Suprapubic skin (tissue), 4 donors: ENCODE measurements around the gene KHDRBS2. TPM values are rescaled to one million over a fixed set of nuclear protein-coding genes. Genes with fewer than 3 reads are reported as not detected.

ENCODE experiments used
- DNase-seq, 2 donors: peaks; one replicate each; pipeline ENCODE4 v3.0.0-alpha.2; 2019; ENCODE audit warnings: low spot score in 2 of 2
- H3K27ac ChIP-seq: fragments of 200-600 bp; sonication (generic); one replicate; pipeline ENCODE4 v1.5.1; 2019
- H3K27me3 ChIP-seq: fragments of 200-600 bp; sonication (generic); one replicate; pipeline ENCODE4 v1.5.1; 2019
- H3K36me3 ChIP-seq: fragments of 200-600 bp; sonication (generic); one replicate; pipeline ENCODE4 v1.5.1; 2019
- H3K4me1 ChIP-seq: fragments of 200-600 bp; sonication (generic); one replicate; pipeline ENCODE4 v1.5.1; 2019
- H3K4me3 ChIP-seq: fragments of 200-600 bp; sonication (generic); one replicate; pipeline ENCODE4 v1.5.1; 2019; ENCODE audit warnings: mild to moderate bottlenecking
- H3K9me3 ChIP-seq: fragments of 200-600 bp; sonication (generic); one replicate; pipeline ENCODE4 v1.5.1; 2019
- CTCF ChIP-seq, 2 donors: fragments of 200-600 bp in 1 of 2; fragments of 450-650 bp in 1 of 2; sonication (generic) in 1 of 2; IDR thresholded peaks; one replicate each; pipeline ENCODE4 v1.5.1; 2016 to 2019; ENCODE audit warnings: antibody characterized with exemption in 2 of 2, mild to moderate bottlenecking in 1 of 2, moderate library complexity in 1 of 2
- EP300 ChIP-seq: sonication (generic); formaldehyde crosslinking; IDR thresholded peaks from one replicate; pipeline ENCODE4 v1.6.1; 2017; ENCODE audit warnings: antibody characterized with exemption
- POLR2A ChIP-seq, 2 donors: fragments of 450-650 bp; IDR thresholded peaks; one replicate each; pipeline ENCODE4 v1.6.1; 2017; ENCODE audit warnings: antibody characterized with exemption in 2 of 2, mild to moderate bottlenecking in 2 of 2, moderate library complexity in 2 of 2
- POLR2AphosphoS5 ChIP-seq, 3 donors: sonication (generic); formaldehyde crosslinking; IDR thresholded peaks; one replicate each; pipeline ENCODE4 v1.6.1; 2017; ENCODE audit warnings: antibody characterized with exemption in 3 of 3
- WGBS: methylation state at CpG from one replicate; pipeline ENCODE4 v1.1.5; 2018; 5-methylcytosine and 5-hydroxymethylcytosine counted together
- total RNA-seq, 4 donors: library from RNA; depleted of rRNA; stranded (reverse); fragments of >200 nt; gene quantifications; one replicate each; pipeline ENCODE4 v1.1.0, GENCODE V29; 2016

KHDRBS2 gene
- total RNA-seq, 4 donors from 2014 or later = not detected

GRCh38 chr6:61887423-61887822 lies 398.6 kb downstream of the KHDRBS2 start:
- Histone ChIP-seq H3K4me1 (no peaks in the 10 kb centered on the region), H3K27ac (no peak overlapping the region), H3K4me3 (no peak overlapping the region), H3K9me3 (no peaks in the 10 kb centered on the region), H3K27me3 (no peaks in the 10 kb centered on the region), H3K36me3 (no peaks in the 10 kb centered on the region)
- no peak for TF ChIP-seq POLR2AphosphoS5 (IDR thresholded peaks at IDR 0.05)
- no peak for TF ChIP-seq CTCF (IDR thresholded peaks at IDR 0.05)
- TF ChIP-seq EP300 = no peak
- no peak for TF ChIP-seq POLR2A (IDR thresholded peaks at IDR 0.05)
- 64% methylated on average over 1 of the region's 1 CpG for WGBS
- no peak for DNase-seq

- Histone ChIP-seq H3K36me3 (no peaks in the 10 kb centered on the region), H3K27ac (no peak overlapping the region), H3K9me3 (no peaks in the 10 kb centered on the region), H3K4me1 (no peaks in the 10 kb centered on the region), H3K27me3 (no peaks in the 10 kb centered on the region), H3K4me3 (no peak overlapping the region)
- WGBS = 53% methylated on average over 1 of the region's 1 CpG
- DNase-seq = no peak
- TF ChIP-seq EP300 = no peak
- no peak for TF ChIP-seq CTCF (IDR thresholded peaks at IDR 0.05)
- no peak for TF ChIP-seq POLR2A (IDR thresholded peaks at IDR 0.05)
- no peak for TF ChIP-seq POLR2AphosphoS5 (IDR thresholded peaks at IDR 0.05)
Observed at GRCh38 chr6:61886608-61887259, 399.3 kb downstream of the KHDRBS2 start.

- WGBS = 92% methylated on average over 11 of the region's 15 CpGs
- Histone ChIP-seq H3K4me3 (no peak overlapping the region), H3K27ac (no peak overlapping the region), H3K9me3 (peaks cover 21% of the 10 kb centered on the region), H3K36me3 (no peaks in the 10 kb centered on the region), H3K27me3 (no peaks in the 10 kb centered on the region), H3K4me1 (no peaks in the 10 kb centered on the region)
- no peak for DNase-seq
- TF ChIP-seq EP300 (no peak), CTCF (IDR thresholded peaks at IDR 0.05) (no peak), POLR2AphosphoS5 (IDR thresholded peaks at IDR 0.05) (no peak), POLR2A (IDR thresholded peaks at IDR 0.05) (no peak)
Observed at GRCh38 chr6:61869632-61870400, 416.2 kb downstream of the KHDRBS2 start.

GRCh38 chr6:61868507-61869080 lies 417.4 kb downstream of the KHDRBS2 start:
- H3K36me3 ChIP-seq = no peaks in the 10 kb centered on the region
- WGBS = 86% methylated on average over 6 of the region's 8 CpGs
- no peak overlapping the region for H3K27ac ChIP-seq
- no peak for TF ChIP-seq POLR2A (IDR thresholded peaks at IDR 0.05)
- TF ChIP-seq CTCF (IDR thresholded peaks at IDR 0.05) = no peak
- no peak for TF ChIP-seq POLR2AphosphoS5 (IDR thresholded peaks at IDR 0.05)
- TF ChIP-seq EP300 = no peak
- no peak overlapping the region for H3K4me3 ChIP-seq
- peaks cover 21% of the 10 kb centered on the region for H3K9me3 ChIP-seq
- DNase-seq = no peak
- H3K4me1 ChIP-seq = no peaks in the 10 kb centered on the region
- H3K27me3 ChIP-seq = no peaks in the 10 kb centered on the region

DNA sequence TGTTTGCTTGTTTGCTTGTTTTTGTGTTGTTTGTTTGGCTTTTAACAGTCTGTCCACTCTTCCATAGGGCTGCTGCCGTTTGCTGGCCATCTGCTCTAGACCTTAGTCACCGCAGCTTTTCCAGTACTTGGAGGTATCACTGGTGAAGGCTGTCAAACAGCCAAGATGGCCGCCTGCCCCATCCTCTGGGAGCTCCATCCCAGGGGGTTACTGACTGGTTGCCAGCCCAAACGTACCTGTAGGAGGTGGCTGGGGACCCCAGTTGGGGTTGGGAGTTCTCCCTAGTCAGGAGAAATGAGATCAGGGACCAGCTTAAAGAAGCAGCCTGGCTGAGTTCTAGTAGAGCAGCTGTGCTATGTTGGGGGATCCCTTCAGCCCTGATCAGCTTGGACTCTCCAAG lies 418.4 kb downstream of the KHDRBS2 start:
- TF ChIP-seq EP300 (no peak), POLR2A (IDR thresholded peaks at IDR 0.05) (no peak), CTCF (IDR thresholded peaks at IDR 0.05) (no peak), POLR2AphosphoS5 (IDR thresholded peaks at IDR 0.05) (no peak)
- Histone ChIP-seq H3K27ac (no peak overlapping the region), H3K4me1 (no peaks in the 10 kb centered on the region), H3K36me3 (no peaks in the 10 kb centered on the region), H3K27me3 (no peaks in the 10 kb centered on the region), H3K4me3 (no peak overlapping the region), H3K9me3 (peaks cover 21% of the 10 kb centered on the region)
- 62% methylated on average over 4 of the region's 4 CpGs for WGBS
- no peak for DNase-seq
